Caco-2 (cell line): ENCODE results near the gene DIP2A. TPM values are rescaled to one million over a fixed set of nuclear protein-coding genes. Genes with fewer than 3 reads are reported as not detected.

ENCODE experiments used
- BruUV-seq: library from RNA; stranded (reverse); fragments of 400-500 nt; replicated peaks from 2 replicates; lab custom pipeline; 2021; lab: Mats Ljungman, UMichigan
- CTCF ChIA-PET: fragments of 300-600 bp; sonication (Branson Sonifier 250); formaldehyde crosslinking; loops from one replicate; lab custom pipeline; 2022; ENCODE audit warnings: antibody characterized with exemption; lab: Charles Lee
- POLR2A ChIA-PET: fragments of 300-600 bp; sonication (Branson Sonifier 250); formaldehyde crosslinking; loops from one replicate; lab custom pipeline; 2022; ENCODE audit warnings: antibody characterized with exemption; lab: Charles Lee
- DNase-seq, 2 experiments: peaks; one replicate each; pipeline versions ENCODE4 v3.0.0 to v3.0.0-alpha.2; 2020 to 2022
- H3K27me3 ChIP-seq: replicated peaks from 2 replicates; pipeline ENCODE4 v1.6.0; 2011; ENCODE audit warnings: low read length; ENCODE audit not compliant: control insufficient read depth, insufficient read depth
- H3K36me3 ChIP-seq: 2 replicates; pipeline ENCODE4 v1.5.1; 2011; ENCODE audit warnings: low read length; ENCODE audit not compliant: control insufficient read depth, insufficient read depth
- H3K4me1 ChIP-seq: fragments of 250-450 bp; sonication (Bioruptor Pico); 2 replicates; pipeline ENCODE4 v1.5.1; 2020; ENCODE audit warnings: mild to moderate bottlenecking
- H3K4me3 ChIP-seq: 2 replicates; pipeline ENCODE4 v1.5.1; 2011; ENCODE audit warnings: low read depth, mild to moderate bottlenecking, control low read depth, low read length
- H3K9me3 ChIP-seq: fragments of 250-450 bp; sonication (Bioruptor Pico); 2 replicates; pipeline ENCODE4 v1.5.1; 2020; ENCODE audit warnings: mild to moderate bottlenecking, moderate library complexity
- H3K27ac Mint-ChIP-seq: one replicate; pipeline ENCODE4 v1.8.0; 2022; ENCODE audit warnings: mixed read lengths; ENCODE audit not compliant: unreplicated experiment
- H3K27me3 Mint-ChIP-seq: one replicate; pipeline ENCODE4 v1.8.0; 2022; ENCODE audit warnings: mixed read lengths; ENCODE audit not compliant: insufficient read depth, unreplicated experiment
- H3K36me3 Mint-ChIP-seq: one replicate; pipeline ENCODE4 v1.8.0; 2022; ENCODE audit warnings: mild to moderate bottlenecking, mixed read lengths; ENCODE audit not compliant: insufficient read depth, unreplicated experiment
- H3K4me1 Mint-ChIP-seq: one replicate; pipeline ENCODE4 v1.8.0; 2022; ENCODE audit warnings: low read depth, mixed read lengths; ENCODE audit not compliant: unreplicated experiment
- H3K4me3 Mint-ChIP-seq: one replicate; pipeline ENCODE4 v1.8.0; 2022; ENCODE audit warnings: mild to moderate bottlenecking, moderate library complexity, mixed read lengths; ENCODE audit not compliant: unreplicated experiment
- H3K9me3 Mint-ChIP-seq: one replicate; pipeline ENCODE4 v1.8.0; 2022; ENCODE audit warnings: mixed read lengths; ENCODE audit not compliant: unreplicated experiment
- CTCF ChIP-seq, 2 experiments: fragments of 200-600 bp in 1 of 2; IDR thresholded peaks; 1 replicate in 1 of 2; 2 replicates in 1 of 2; pipeline versions ENCODE4 v1.5.1 to v1.8.0; 2011 to 2022; ENCODE audit warnings: antibody characterized with exemption in 1 of 2, control low read depth in 1 of 2, inconsistent platforms in 1 of 2, low read depth in 1 of 2, low read length in 1 of 2, mild to moderate bottlenecking in 1 of 2, moderate library complexity in 1 of 2; ENCODE audit not compliant: insufficient read depth in 1 of 2, severe bottlenecking in 1 of 2, unreplicated experiment in 1 of 2
- intact Hi-C: fragments of 100-400 bp; cut with micrococcal nuclease; formaldehyde crosslinking; loops from one replicate; pipeline ENCODE4 v1.10.0; 2022; ENCODE audit not compliant: unreplicated experiment
- total RNA-seq: library from RNA; stranded (reverse); gene quantifications from 2 replicates; pipeline ENCODE4 v1.2.3, GENCODE V29; 2022

The DIP2A gene
- total RNA-seq, 1 experiment from 2014 or later: 44.6 TPM

- no TSS peak for BruUV-seq
- H3K4me1 ChIP-seq: no peaks in the 10 kb centered on the region
- Mint-ChIP-seq H3K9me3 (no peaks in the 10 kb centered on the region), H3K36me3 (peaks cover 41% of the 10 kb centered on the region), H3K4me3 (no peak overlapping the region), H3K4me1 (no peaks in the 10 kb centered on the region), H3K27me3 (no peaks in the 10 kb centered on the region), H3K27ac (no peak overlapping the region)
- ChIA-PET CTCF (no interaction called here), POLR2A (no interaction called here)
- H3K9me3 ChIP-seq: no peaks in the 10 kb centered on the region
- no peaks in the 10 kb centered on the region for H3K36me3 ChIP-seq
- no peak overlapping the region for H3K4me3 ChIP-seq
- intact Hi-C loops: no loop called here
- TF ChIP-seq CTCF (IDR thresholded peaks at IDR 0.05; ENCODE audit: insufficient read depth in 1 of 2, low read depth in 1 of 2, low read length in 1 of 2, severe bottlenecking in 1 of 2, unreplicated experiment in 1 of 2): no peak
- H3K27me3 ChIP-seq: no peaks in the 10 kb centered on the region
- DNase-seq: no peak
Observed at GRCh38 chr21:46421191-46421750, 37.4 kb upstream of the DIP2A start.

- intact Hi-C loops: no loop called here
- no peak for TF ChIP-seq CTCF (IDR thresholded peaks at IDR 0.05; ENCODE audit: insufficient read depth in 1 of 2, low read depth in 1 of 2, low read length in 1 of 2, severe bottlenecking in 1 of 2, unreplicated experiment in 1 of 2)
- H3K36me3 Mint-ChIP-seq: peaks cover 37% of the 10 kb centered on the region
- H3K4me1 ChIP-seq: no peaks in the 10 kb centered on the region
- H3K27ac Mint-ChIP-seq: no peak overlapping the region
- H3K9me3 Mint-ChIP-seq: no peaks in the 10 kb centered on the region
- no peaks in the 10 kb centered on the region for H3K9me3 ChIP-seq
- no peak overlapping the region for H3K4me3 Mint-ChIP-seq
- no peak overlapping the region for H3K4me3 ChIP-seq
- BruUV-seq: no TSS peak
- DNase-seq: no peak
- no peaks in the 10 kb centered on the region for H3K27me3 ChIP-seq
- H3K4me1 Mint-ChIP-seq: no peaks in the 10 kb centered on the region
- H3K36me3 ChIP-seq: no peaks in the 10 kb centered on the region
- no peaks in the 10 kb centered on the region for H3K27me3 Mint-ChIP-seq
- POLR2A ChIA-PET: no interaction called here
- CTCF ChIA-PET: no interaction called here
Observed at GRCh38 chr21:46421756-46422555, 36.7 kb upstream of the DIP2A start.

GRCh38 chr21:46422636-46423241, 36.0 kb upstream of the DIP2A start:
- no peaks in the 10 kb centered on the region for H3K9me3 ChIP-seq
- POLR2A ChIA-PET: no interaction called here
- TF ChIP-seq CTCF (IDR thresholded peaks at IDR 0.05; ENCODE audit: insufficient read depth in 1 of 2, low read depth in 1 of 2, low read length in 1 of 2, severe bottlenecking in 1 of 2, unreplicated experiment in 1 of 2): no peak
- no TSS peak for BruUV-seq
- Mint-ChIP-seq H3K27me3 (no peaks in the 10 kb centered on the region), H3K4me3 (no peak overlapping the region), H3K9me3 (no peaks in the 10 kb centered on the region), H3K27ac (no peak overlapping the region), H3K36me3 (peaks cover 45% of the 10 kb centered on the region), H3K4me1 (no peaks in the 10 kb centered on the region)
- intact Hi-C loops: no loop called here
- no peaks in the 10 kb centered on the region for H3K27me3 ChIP-seq
- CTCF ChIA-PET: no interaction called here
- H3K4me1 ChIP-seq: no peaks in the 10 kb centered on the region
- H3K4me3 ChIP-seq: no peak overlapping the region
- no peaks in the 10 kb centered on the region for H3K36me3 ChIP-seq
- no peak for DNase-seq
